OCI-LY3 (cell line): ENCODE measurements around the gene CCL16.

Experiments used
- H2AFZ ChIP-seq: fragments of 200-600, 300-600 bp; shearing (Covaris generic); 2 replicates; pipeline ENCODE4 v1.6.0; 2014; ENCODE audit warnings: antibody characterized with exemption, low read depth, low read length
- H3K27ac ChIP-seq: fragments of 200-600, 300-600 bp; sonication (generic); 2 replicates; pipeline ENCODE4 v1.5.1; 2014; ENCODE audit warnings: mild to moderate bottlenecking, low read length, moderate library complexity, mixed read lengths
- H3K27me3 ChIP-seq: fragments of 200-600, 300-600 bp; sonication (generic); 2 replicates; pipeline ENCODE4 v1.6.1; 2014; ENCODE audit warnings: low read depth, low read length, mixed read lengths
- H3K36me3 ChIP-seq: fragments of 200-600, 300-600 bp; sonication (generic); replicated peaks from 2 replicates; pipeline ENCODE3; 2014; ENCODE audit warnings: low read depth, low read length, mixed read lengths
- H3K4me1 ChIP-seq: fragments of 300-600, 200-600 bp; sonication (generic); 2 replicates; pipeline ENCODE4 v1.6.1; 2014; ENCODE audit warnings: low read length, mixed read lengths
- H3K4me2 ChIP-seq: fragments of 200-600, 300-600 bp; sonication (generic); 2 replicates; pipeline ENCODE4 v1.6.1; 2014; ENCODE audit warnings: low read length, mixed read lengths
- H3K4me3 ChIP-seq: fragments of 300-600, 200-600 bp; sonication (generic); 2 replicates; pipeline ENCODE4 v1.5.1; 2014; ENCODE audit warnings: antibody characterized with exemption, mild to moderate bottlenecking, low read length, moderate library complexity
- H3K79me2 ChIP-seq: fragments of 300-600, 200-600 bp; shearing (Covaris generic); 2 replicates; pipeline ENCODE4 v1.6.1; 2014; ENCODE audit warnings: mild to moderate bottlenecking, low read length, mixed read lengths
- H3K9ac ChIP-seq: fragments of 300-600, 200-600 bp; shearing (Covaris generic); 2 replicates; pipeline ENCODE4 v1.6.0; 2014; ENCODE audit warnings: mild to moderate bottlenecking, low read length, moderate library complexity
- H3K9me3 ChIP-seq: fragments of 200-600, 300-600 bp; shearing (Covaris generic); 2 replicates; pipeline ENCODE4 v1.6.1; 2014; ENCODE audit warnings: low read length, mixed read lengths; ENCODE audit not compliant: insufficient read depth
- H4K20me1 ChIP-seq: fragments of 200-600, 300-600 bp; sonication (generic); 2 replicates; pipeline ENCODE4 v1.6.1; 2016; ENCODE audit warnings: low read length, mixed read lengths; ENCODE audit not compliant: insufficient read depth
- EZH2phosphoT487 ChIP-seq: fragments of 200-600 bp; shearing (Covaris generic); IDR thresholded peaks from 2 replicates; pipeline ENCODE4 v1.6.1; 2018; ENCODE audit warnings: antibody characterized with exemption, mixed run types, low read depth
- TF ChIP-seq, protein P1 (sequence below): fragments of 200-600, 300-600 bp; sonication (generic); IDR thresholded peaks from 2 replicates; pipeline ENCODE4 v1.5.1; 2014; ENCODE audit warnings: antibody characterized with exemption, low read length, low read depth

CCL16 gene

GRCh38 chr17:35930211-35931065 is 50.9 kb downstream of the CCL16 start, which contains the start of gene RDM1:
Gene RDM1, minus strand, starts transcription at chr17:35930773. Its CDS starts 46 bp downstream, at chr17:35930727.
- Histone ChIP-seq H3K4me1 (peaks cover 22% of the 10 kb centered on the region), H3K27me3 (peaks cover 8% of the 10 kb centered on the region), H3K9ac (peak within 1 kb of the TSS; percentile 77), H3K36me3 (peaks cover 2% of the 10 kb centered on the region), H2AFZ (peak within 1 kb of the TSS; percentile 82), H3K9me3 (no peaks in the 10 kb centered on the region), H3K79me2 (no peaks in the 10 kb centered on the region), H3K4me3 (peak within 1 kb of the TSS; percentile 76), H3K4me2 (peak within 1 kb of the TSS; percentile 68), H4K20me1 (no peaks in the 10 kb centered on the region), H3K27ac (0 out of 2 replicates have a peak within 1 kb of the TSS, but pooled peaks have one; percentile 15)
- TF ChIP-seq EZH2phosphoT487, result no peak
- TF ChIP-seq, protein P1, sequence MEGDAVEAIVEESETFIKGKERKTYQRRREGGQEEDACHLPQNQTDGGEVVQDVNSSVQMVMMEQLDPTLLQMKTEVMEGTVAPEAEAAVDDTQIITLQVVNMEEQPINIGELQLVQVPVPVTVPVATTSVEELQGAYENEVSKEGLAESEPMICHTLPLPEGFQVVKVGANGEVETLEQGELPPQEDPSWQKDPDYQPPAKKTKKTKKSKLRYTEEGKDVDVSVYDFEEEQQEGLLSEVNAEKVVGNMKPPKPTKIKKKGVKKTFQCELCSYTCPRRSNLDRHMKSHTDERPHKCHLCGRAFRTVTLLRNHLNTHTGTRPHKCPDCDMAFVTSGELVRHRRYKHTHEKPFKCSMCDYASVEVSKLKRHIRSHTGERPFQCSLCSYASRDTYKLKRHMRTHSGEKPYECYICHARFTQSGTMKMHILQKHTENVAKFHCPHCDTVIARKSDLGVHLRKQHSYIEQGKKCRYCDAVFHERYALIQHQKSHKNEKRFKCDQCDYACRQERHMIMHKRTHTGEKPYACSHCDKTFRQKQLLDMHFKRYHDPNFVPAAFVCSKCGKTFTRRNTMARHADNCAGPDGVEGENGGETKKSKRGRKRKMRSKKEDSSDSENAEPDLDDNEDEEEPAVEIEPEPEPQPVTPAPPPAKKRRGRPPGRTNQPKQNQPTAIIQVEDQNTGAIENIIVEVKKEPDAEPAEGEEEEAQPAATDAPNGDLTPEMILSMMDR, result no peak

DNA sequence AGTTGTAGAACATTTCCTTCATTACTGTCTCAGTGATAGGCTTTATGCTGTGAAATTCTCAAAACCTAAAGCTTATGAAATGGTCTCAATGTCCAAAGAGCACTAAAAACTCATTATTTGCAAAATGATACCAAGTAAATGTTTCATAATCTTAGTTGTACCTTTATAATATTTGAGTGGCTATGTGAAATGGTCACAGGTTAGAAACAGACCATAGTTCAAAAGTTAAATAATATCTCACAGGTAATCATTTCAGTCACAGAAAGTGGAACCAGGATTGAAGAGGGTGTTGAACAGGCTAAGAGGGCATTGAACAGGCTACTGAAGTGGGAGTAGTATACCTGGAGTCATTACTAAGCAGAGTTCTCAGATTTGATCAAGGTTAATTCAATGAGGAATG is 53.6 kb downstream of the CCL16 start:
- peaks cover 36% of the 10 kb centered on the region for H3K4me1 ChIP-seq
- no peaks in the 10 kb centered on the region for H3K9me3 ChIP-seq
- no peaks in the 10 kb centered on the region for H3K79me2 ChIP-seq
- H3K27me3 ChIP-seq, result no peaks in the 10 kb centered on the region
- TF ChIP-seq EZH2phosphoT487, result no peak
- TF ChIP-seq, protein P1, result no peak
- peaks cover 24% of the 10 kb centered on the region for H3K36me3 ChIP-seq
- H2AFZ ChIP-seq, result no peak overlapping the region
- no peak overlapping the region for H3K27ac ChIP-seq
- H4K20me1 ChIP-seq, result no peaks in the 10 kb centered on the region
- H3K9ac ChIP-seq, result no peak overlapping the region
- no peak overlapping the region for H3K4me3 ChIP-seq
- no peak overlapping the region for H3K4me2 ChIP-seq
